Brain microvascular endothelial cell (primary cell): Measurements from ENCODE around the gene USP22.

Source experiments
- DNase-seq: peaks from one replicate; pipeline ENCODE4 v3.0.0-alpha.2; 2020
- H3K27ac ChIP-seq: fragments of 250-450 bp; sonication (Bioruptor Pico); 2 replicates; pipeline ENCODE4 v1.5.1; 2020; ENCODE audit warnings: mild to moderate bottlenecking, moderate library complexity
- H3K27me3 ChIP-seq: fragments of 250-450 bp; sonication (Bioruptor Pico); replicated peaks from 2 replicates; pipeline ENCODE4 v1.5.1; 2020; ENCODE audit warnings: mild to moderate bottlenecking
- H3K36me3 ChIP-seq: fragments of 250-450 bp; sonication (Bioruptor Pico); replicated peaks from 2 replicates; pipeline ENCODE4 v1.5.1; 2020; ENCODE audit warnings: mild to moderate bottlenecking
- H3K4me3 ChIP-seq: 2 replicates; pipeline ENCODE4 v1.5.1; 2011; ENCODE audit warnings: low read depth, mild to moderate bottlenecking, control low read depth, low read length, moderate library complexity
- in situ Hi-C: cut with HindIII; loops from 2 replicates; pipeline ENCODE4 v1.10.0; 2017; ENCODE audit warnings: low sequenced_read_pairs, low pct_ligation_motif_present
- TF ChIP-seq, protein P1 (sequence below): IDR thresholded peaks from 2 replicates; pipeline ENCODE4 v1.5.1; 2011; ENCODE audit warnings: low read depth, mild to moderate bottlenecking, moderate library complexity, low read length, control low read depth, inconsistent platforms; ENCODE audit errors: missing control alignments

The USP22 gene

DNA sequence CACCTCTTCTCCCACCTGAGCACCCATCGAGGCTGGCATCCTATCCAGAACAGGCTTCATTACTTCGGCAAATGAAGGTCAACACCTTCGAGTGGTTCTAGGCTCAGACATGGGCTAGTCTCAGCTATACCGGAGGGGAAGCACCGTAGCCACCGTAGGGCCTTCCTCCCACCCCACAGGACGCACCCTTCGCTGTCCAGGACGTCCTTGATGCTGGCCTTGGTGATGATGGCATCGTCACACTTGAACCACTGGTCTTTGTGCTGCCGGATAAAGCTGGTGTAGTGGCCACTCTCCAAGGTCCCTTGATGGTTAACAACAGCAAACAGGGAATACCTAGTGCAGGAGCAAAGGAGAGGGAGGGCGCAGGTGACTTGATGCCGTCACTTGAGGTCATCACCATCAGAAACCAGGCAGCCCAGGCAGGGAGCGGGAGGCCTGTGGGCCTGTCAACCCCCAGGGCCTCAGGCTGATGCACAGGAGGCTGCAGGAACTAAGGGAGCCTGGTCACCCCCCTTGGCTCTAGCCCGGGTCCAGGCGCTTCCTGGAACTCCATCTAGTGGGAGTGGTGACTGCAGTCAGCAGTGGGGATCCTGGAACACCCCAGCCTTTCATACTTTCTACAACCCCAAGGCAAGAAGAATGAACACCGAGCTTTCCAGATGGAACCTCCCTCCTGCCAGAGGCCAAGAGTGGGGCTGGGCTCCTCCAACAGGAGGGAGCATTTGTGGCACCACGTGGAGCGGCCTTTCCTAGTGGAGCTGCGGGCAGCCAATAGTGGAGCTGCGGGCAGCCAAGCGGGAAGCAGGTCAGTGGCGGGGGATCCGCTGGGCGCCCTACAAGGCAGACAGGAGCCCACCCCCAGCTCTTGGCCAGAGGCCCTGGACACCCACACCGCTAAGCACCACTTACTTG lies 38.5 kb downstream of the USP22 start:
- DNase-seq: no peak
- TF ChIP-seq, protein P1, sequence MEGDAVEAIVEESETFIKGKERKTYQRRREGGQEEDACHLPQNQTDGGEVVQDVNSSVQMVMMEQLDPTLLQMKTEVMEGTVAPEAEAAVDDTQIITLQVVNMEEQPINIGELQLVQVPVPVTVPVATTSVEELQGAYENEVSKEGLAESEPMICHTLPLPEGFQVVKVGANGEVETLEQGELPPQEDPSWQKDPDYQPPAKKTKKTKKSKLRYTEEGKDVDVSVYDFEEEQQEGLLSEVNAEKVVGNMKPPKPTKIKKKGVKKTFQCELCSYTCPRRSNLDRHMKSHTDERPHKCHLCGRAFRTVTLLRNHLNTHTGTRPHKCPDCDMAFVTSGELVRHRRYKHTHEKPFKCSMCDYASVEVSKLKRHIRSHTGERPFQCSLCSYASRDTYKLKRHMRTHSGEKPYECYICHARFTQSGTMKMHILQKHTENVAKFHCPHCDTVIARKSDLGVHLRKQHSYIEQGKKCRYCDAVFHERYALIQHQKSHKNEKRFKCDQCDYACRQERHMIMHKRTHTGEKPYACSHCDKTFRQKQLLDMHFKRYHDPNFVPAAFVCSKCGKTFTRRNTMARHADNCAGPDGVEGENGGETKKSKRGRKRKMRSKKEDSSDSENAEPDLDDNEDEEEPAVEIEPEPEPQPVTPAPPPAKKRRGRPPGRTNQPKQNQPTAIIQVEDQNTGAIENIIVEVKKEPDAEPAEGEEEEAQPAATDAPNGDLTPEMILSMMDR: no peak
- no peak overlapping the region for H3K4me3 ChIP-seq
- H3K27ac ChIP-seq: no peak overlapping the region
- peaks cover 83% of the 10 kb centered on the region for H3K36me3 ChIP-seq
- H3K27me3 ChIP-seq: no peaks in the 10 kb centered on the region
- in situ Hi-C loops: no loop called here

DNA sequence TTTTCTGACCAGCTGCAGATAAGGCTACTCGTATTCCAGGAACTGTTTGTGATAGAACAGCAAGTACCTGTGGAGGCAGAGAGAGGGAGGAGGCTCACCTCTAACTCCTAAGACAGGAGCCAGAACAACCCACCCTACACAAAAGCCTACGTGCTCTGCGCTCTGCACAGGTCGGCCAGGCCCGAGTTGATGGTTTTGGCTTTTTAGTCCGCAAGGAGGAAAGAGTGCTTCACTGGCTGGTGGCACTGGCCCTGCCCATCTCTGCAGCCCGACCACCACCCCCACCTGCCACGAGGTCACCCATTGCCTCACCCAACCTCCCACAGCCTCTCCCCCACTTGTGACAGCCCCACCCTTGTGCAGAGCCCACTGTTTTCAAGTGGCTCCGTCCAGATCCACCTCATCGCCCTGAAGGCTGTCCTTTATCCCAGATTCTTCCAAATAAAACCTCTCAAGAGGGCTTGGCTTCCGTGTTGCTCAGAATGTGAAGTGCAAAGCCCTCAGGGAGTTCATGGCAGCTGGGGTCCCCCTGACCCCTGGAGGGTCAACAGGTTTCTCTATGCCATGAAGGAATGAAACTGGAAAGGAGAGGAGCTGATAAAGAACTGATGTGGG lies 39.7 kb downstream of the USP22 start:
- no peak overlapping the region for H3K4me3 ChIP-seq
- no peaks in the 10 kb centered on the region for H3K27me3 ChIP-seq
- in situ Hi-C loops: no loop called here
- no peak for DNase-seq
- no peak overlapping the region for H3K27ac ChIP-seq
- TF ChIP-seq, protein P1: no peak
- H3K36me3 ChIP-seq: peaks cover 83% of the 10 kb centered on the region

DNA sequence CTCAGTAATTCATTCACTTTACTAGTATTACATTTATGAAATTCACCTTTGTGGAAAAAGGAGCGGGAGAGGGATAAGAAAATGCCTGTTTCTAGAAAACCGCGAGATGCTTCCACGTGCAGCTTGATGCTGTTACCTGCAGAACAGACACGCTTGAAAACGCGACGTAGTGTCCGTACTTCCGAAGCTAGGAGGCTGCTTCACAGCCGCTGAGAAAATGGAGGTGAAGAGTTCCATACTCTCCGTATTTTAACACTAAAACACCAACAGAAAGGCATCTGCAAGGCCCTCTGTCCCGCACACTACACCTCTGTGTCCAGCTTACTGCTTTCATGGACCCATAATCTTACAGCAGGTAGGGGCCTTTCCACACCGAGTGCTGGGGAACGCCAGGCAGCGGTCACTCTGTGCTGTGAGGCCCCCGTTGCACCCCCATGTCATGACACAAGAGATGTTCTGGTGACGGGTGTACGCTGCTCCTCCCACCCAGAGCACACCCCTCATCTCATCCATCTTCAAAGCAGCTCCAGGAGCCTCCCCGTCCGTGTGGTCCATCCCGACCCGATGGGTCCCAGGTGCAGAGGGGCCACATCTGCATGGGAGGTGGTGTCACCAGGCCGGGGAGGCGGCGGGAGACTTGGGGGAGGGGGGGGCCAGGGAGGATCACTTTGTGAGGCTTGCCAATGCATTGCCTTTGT lies 40.4 kb downstream of the USP22 start:
- TF ChIP-seq, protein P1: no peak
- H3K4me3 ChIP-seq: no peak overlapping the region
- DNase-seq: no peak
- in situ Hi-C loops: no loop called here
- peaks cover 77% of the 10 kb centered on the region for H3K36me3 ChIP-seq
- H3K27me3 ChIP-seq: no peaks in the 10 kb centered on the region
- H3K27ac ChIP-seq: no peak overlapping the region

DNA sequence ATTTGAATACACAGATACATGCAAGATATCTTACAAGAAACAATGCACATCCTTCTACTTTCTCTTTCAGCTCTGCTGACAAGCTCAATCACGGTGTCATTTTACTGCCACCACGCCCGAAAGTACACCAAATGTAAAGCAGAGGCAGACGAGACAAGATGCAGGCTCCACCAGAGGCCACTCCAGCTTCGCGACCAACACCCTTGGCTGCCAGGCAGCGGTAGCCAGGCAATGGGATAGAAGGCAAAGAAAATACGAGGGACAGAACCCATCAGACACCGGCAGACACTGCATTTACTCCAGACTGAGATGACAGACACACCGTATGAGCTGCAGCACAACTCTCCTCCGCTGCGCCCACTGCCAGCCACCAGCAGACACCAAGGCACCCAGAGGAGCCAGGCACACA lies 41.0 kb downstream of the USP22 start:
- Histone ChIP-seq H3K4me3 (no peak overlapping the region), H3K27ac (no peak overlapping the region), H3K36me3 (peaks cover 70% of the 10 kb centered on the region), H3K27me3 (no peaks in the 10 kb centered on the region)
- TF ChIP-seq, protein P1: no peak
- in situ Hi-C loops: no loop called here
- DNase-seq: no peak

DNA sequence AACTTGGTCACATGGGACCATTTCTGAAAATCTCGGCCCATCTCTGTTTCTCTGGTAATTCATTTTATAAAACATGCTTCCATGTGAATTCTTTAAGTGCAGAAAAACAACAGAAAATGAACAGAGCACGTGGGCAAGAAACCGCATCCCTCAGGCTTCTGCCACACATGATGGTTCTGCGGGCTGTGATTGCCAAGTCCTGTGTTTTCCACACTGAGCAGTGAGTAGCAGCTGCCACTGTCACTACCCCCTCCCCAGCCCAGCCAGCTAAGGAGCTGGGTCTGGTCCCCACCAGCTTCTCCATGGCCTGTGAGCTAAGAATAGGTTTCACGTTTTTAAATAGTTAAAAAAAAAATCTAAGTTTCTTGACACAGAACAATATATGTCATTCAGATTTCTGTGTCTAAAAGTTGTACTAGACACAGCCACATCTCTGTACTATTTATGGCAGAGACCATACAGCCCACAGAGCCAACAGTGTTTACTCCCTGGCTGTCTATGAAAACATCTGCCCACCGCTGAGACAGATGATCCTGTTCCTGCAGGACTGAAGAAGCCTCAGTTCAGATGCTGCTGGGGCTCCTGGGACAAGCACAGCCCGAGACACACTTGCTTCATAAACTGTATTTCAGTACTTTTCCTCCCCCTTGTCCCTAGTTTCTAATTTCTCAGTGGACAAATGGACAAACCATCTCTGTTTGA lies 41.5 kb downstream of the USP22 start:
- no peak for DNase-seq

More for the DNA sequence above, 41.5 kb downstream of the USP22 start:
- H3K36me3 ChIP-seq: peaks cover 66% of the 10 kb centered on the region
- no peak overlapping the region for H3K4me3 ChIP-seq
- H3K27ac ChIP-seq: no peak overlapping the region
- TF ChIP-seq, protein P1: no peak
- in situ Hi-C loops: no loop called here
- H3K27me3 ChIP-seq: no peaks in the 10 kb centered on the region
